GM06990 (cell line): Measurements from ENCODE around the gene SWAP70.

Experiments used
- DNase-seq: peaks from one replicate; pipeline ENCODE4 v3.0.0-alpha.2; 2011; ENCODE audit not compliant: insufficient read length; ENCODE audit errors: extremely low read depth
- H3K27me3 ChIP-seq: replicated peaks from 2 replicates; pipeline ENCODE4 v1.6.0; 2011; ENCODE audit warnings: low read length; ENCODE audit not compliant: control insufficient read depth, insufficient read depth
- H3K36me3 ChIP-seq: 2 replicates; pipeline ENCODE4 v1.5.1; 2011; ENCODE audit warnings: low read length; ENCODE audit not compliant: control insufficient read depth, insufficient read depth
- H3K4me3 ChIP-seq: replicated peaks from 2 replicates; pipeline ENCODE4 v1.5.1; 2011; ENCODE audit warnings: low read depth, mild to moderate bottlenecking, control low read depth, low read length
- TF ChIP-seq, protein P1 (sequence below): IDR thresholded peaks from 2 replicates; pipeline ENCODE4 v1.5.1; 2011; ENCODE audit warnings: low read length, control low read depth, mild to moderate bottlenecking, inconsistent platforms; ENCODE audit not compliant: insufficient read depth, poor library complexity, severe bottlenecking

SWAP70 gene

DNA sequence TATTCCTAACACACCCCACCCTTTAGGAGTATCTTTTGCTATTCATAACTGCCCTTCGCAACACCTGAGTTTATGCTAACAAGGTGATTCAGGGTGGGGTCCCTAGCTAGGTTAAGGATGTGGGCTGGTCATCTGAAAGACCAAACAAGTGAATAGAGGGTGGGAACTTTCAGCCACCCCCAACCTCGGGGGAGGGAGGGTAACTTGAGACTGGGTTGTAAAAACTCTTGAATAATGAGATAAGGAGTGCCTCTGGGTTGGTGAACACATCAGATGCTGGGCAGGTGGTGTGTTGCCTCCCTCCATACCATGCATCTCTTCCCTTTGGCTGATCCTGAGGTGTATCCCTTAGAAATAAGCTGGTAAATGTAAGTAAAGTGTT, 111.5 kb downstream of the SWAP70 start:
- TF ChIP-seq, protein P1, sequence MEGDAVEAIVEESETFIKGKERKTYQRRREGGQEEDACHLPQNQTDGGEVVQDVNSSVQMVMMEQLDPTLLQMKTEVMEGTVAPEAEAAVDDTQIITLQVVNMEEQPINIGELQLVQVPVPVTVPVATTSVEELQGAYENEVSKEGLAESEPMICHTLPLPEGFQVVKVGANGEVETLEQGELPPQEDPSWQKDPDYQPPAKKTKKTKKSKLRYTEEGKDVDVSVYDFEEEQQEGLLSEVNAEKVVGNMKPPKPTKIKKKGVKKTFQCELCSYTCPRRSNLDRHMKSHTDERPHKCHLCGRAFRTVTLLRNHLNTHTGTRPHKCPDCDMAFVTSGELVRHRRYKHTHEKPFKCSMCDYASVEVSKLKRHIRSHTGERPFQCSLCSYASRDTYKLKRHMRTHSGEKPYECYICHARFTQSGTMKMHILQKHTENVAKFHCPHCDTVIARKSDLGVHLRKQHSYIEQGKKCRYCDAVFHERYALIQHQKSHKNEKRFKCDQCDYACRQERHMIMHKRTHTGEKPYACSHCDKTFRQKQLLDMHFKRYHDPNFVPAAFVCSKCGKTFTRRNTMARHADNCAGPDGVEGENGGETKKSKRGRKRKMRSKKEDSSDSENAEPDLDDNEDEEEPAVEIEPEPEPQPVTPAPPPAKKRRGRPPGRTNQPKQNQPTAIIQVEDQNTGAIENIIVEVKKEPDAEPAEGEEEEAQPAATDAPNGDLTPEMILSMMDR, result no peak

DNA sequence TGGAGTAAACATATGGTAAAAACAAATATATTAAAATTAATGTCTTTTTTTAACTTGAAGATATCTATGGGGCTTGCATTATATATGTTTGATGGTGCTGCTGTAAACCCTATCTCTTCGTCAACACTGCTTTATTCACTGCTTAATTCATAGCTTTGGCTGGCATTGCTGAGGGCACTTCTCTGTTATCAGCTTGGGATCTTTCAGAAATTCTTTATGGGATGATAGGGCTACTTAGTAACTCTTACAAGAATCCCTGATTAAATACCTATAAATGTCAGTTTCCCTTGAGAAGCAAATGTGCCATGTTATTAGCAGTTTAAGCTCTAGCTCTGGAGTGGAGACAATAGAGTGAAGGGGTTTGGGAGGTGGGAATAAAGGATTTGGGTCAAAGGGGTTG, 112.3 kb downstream of the SWAP70 start:
- Histone ChIP-seq H3K36me3 (no peaks in the 10 kb centered on the region), H3K4me3 (no peak overlapping the region), H3K27me3 (no peaks in the 10 kb centered on the region)
- DNase-seq, result no peak
- TF ChIP-seq, protein P1, result no peak

More for the DNA sequence above, 111.5 kb downstream of the SWAP70 start:
- no peak for DNase-seq
- no peaks in the 10 kb centered on the region for H3K36me3 ChIP-seq
- no peak overlapping the region for H3K4me3 ChIP-seq
- no peaks in the 10 kb centered on the region for H3K27me3 ChIP-seq

DNA sequence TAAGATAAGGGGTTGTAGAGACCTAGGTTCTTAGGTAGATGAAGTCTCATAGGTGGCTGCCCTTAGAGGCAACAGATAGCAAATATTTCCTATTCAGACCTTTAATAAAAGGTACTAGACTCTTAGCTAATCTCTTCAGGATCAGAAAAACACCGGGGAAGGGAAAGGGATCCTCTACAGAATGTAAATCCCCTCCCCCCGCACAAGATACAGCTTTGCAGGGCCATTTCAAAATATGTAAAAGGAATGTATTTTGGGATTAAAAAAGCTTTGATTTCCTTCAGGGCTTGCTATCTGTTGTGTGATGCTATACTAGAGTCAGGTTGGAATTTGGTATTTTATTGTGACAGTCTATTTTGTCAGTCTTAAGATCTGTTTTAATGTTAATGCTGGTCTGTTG, 113.2 kb downstream of the SWAP70 start:
- no peak overlapping the region for H3K4me3 ChIP-seq
- no peak for DNase-seq
- H3K36me3 ChIP-seq, result no peaks in the 10 kb centered on the region
- TF ChIP-seq, protein P1, result no peak
- H3K27me3 ChIP-seq, result no peaks in the 10 kb centered on the region

DNA sequence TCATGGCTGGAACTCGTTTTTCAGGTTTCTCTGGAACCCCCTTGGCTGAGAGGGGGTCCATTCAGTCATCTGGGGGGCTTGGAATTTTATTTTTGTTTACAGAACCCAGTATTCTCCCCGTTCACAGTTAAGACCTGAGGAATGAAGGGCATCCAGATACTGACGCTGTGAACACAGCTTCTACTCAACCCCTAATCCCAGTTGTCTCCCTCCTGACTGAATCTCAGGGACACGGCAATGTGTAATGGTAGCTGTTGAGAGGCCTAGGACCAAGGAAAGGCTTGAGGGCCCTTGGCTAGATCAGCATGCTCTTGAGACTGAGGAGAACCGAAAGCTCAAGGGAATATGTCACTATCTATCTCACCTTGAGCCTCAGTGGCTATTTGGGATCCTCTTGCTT, 113.6 kb downstream of the SWAP70 start:
- no peak overlapping the region for H3K4me3 ChIP-seq
- H3K36me3 ChIP-seq, result no peaks in the 10 kb centered on the region
- no peaks in the 10 kb centered on the region for H3K27me3 ChIP-seq
- DNase-seq, result no peak
- TF ChIP-seq, protein P1, result no peak

DNA sequence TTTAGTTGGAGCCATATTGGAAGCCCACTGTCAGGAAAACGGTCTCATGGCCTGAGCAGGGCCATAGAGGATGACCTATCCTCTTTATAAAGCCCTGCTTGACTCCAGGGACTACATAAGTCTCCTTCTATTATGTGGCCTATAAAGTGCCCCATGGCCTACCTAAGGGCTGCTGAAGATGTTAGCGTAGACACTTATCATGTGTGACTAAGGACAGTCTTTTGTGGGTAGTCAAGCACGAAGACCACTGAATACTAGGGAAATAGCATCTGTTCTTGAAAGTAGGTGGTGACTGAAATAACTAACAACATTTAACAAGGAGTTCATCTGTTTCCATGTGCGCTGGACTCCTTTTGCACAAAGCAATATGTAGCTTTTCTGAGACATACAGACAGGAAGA, 117.1 kb downstream of the SWAP70 start:
- DNase-seq, result no peak
- H3K27me3 ChIP-seq, result no peaks in the 10 kb centered on the region
- no peak overlapping the region for H3K4me3 ChIP-seq
- TF ChIP-seq, protein P1, result no peak
- H3K36me3 ChIP-seq, result no peaks in the 10 kb centered on the region; the same call in 1 of the 2 replicates

DNA sequence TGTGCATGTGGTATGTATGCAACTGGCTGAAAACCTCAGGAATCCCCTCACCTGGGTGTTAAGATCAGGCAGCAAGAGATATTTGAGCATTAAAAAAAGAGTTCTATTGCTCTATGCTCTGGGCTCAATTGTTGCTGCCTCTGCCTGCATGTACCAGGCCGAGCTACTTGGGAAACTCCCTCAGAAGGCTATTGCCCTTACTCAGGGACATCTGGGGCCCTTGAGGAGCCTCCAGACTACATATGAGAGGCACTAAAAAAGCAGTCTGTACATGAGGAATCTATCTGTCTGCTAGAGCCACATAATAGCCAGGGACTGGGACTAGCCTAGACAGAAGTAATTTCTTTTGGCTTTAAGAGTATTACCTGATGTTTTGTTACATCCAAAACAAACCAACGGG, 120.1 kb downstream of the SWAP70 start:
- TF ChIP-seq, protein P1, result no peak
- Histone ChIP-seq H3K27me3 (no peaks in the 10 kb centered on the region), H3K4me3 (no peak overlapping the region), H3K36me3 (no peaks in the 10 kb centered on the region; the same call in 1 of the 2 replicates)
- DNase-seq, result no peak
